GM21528 (cell line): ENCODE measurements around the gene CDR2L.
"Not testable (repeated sequence)": the region's sequence is repeated elsewhere in the genome, so short reads cannot be mapped to it uniquely, and the experiment has no call there.

Source experiments
- ATAC-seq: cut with Tn5 transposase; IDR thresholded peaks from one replicate; pipeline ENCODE4 v1.9.1; 2021; ENCODE audit warnings: mild to moderate bottlenecking, moderate library complexity; ENCODE audit not compliant: unreplicated experiment, low FRiP score

Gene CDR2L

GRCh38 chr17:75006653-75007052 lies 19.2 kb downstream of the CDR2L start:
- no peak for ATAC-seq

- no peak for ATAC-seq
These were observed 20.9 kb downstream of the CDR2L start for GRCh38 chr17:75008373-75008772.

- no peak for ATAC-seq
These were observed 21.8 kb downstream of the CDR2L start for GRCh38 chr17:75009139-75009724.

GRCh38 chr17:75010683-75011400 lies 23.4 kb downstream of the CDR2L start:
- ATAC-seq: no peak

GRCh38 chr17:75011401-75012095 lies 24.1 kb downstream of the CDR2L start:
- ATAC-seq: no peak

GRCh38 chr17:75012096-75012345 lies 24.6 kb downstream of the CDR2L start:
- ATAC-seq: no peak

GRCh38 chr17:75012346-75013091 lies 25.1 kb downstream of the CDR2L start, which contains the start of gene MRPL58:
MRPL58 (plus strand) TSS chr17:75012670; CDS start chr17:75012687, 17 bp downstream.
- peak; percentile 83 for ATAC-seq

GRCh38 chr17:75013092-75013559 lies 25.7 kb downstream of the CDR2L start:
- peak; percentile 4 for ATAC-seq

GRCh38 chr17:75019146-75019545 lies 31.7 kb downstream of the CDR2L start:
- ATAC-seq: no peak

GRCh38 chr17:75019710-75020109 lies 32.3 kb downstream of the CDR2L start:
- ATAC-seq: no peak

- ATAC-seq: no peak
These were observed 33.1 kb downstream of the CDR2L start for GRCh38 chr17:75020331-75021110.

GRCh38 chr17:75024686-75025397 lies 37.4 kb downstream of the CDR2L start:
- ATAC-seq: no peak

- ATAC-seq: not testable (repeated sequence)
These were observed 37.9 kb downstream of the CDR2L start for GRCh38 chr17:75025398-75025734.

GRCh38 chr17:75026650-75027049 lies 39.2 kb downstream of the CDR2L start:
- ATAC-seq: not testable (repeated sequence)

- no peak for ATAC-seq
These were observed 42.7 kb downstream of the CDR2L start for GRCh38 chr17:75030161-75030560.

GRCh38 chr17:75031972-75032719 lies 44.7 kb downstream of the CDR2L start:
- ATAC-seq: no peak

GRCh38 chr17:75032720-75033280 lies 45.4 kb downstream of the CDR2L start:
- no peak for ATAC-seq

GRCh38 chr17:75033346-75034235 lies 46.2 kb downstream of the CDR2L start:
- ATAC-seq: peak; percentile 48
